GM18508 (cell line): ENCODE results near the gene CD101.

ENCODE experiments used
- ATAC-seq: cut with Tn5 transposase; IDR thresholded peaks from one replicate; pipeline ENCODE4 v1.9.1; 2021; ENCODE audit warnings: moderate number of reproducible peaks; ENCODE audit not compliant: insufficient read depth, unreplicated experiment

Gene CD101

DNA sequence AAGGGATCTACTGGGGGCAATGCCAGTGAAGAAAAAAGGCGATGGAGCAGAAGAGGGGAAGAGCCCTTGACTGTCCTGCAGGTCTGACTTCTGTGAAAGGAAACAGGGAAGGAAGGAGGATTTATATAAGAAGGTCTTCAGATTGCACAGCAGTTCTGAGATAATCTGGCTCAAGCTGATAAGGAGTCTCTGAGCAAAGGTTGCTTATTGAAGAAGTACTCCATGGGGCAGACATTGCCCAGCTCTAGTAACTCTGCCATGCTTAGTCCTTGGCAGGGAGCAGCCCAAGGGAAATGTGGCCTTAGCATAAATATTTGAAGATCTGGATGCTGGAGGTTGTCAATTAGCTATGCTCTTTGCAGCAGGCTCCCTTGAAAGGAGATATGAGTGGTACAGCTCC is 42.7 kb downstream of the CD101 start:
- ATAC-seq, result no peak

GRCh38 chr1:117045644-117046043 is 44.1 kb downstream of the CD101 start:
- ATAC-seq, result no peak

- no peak for ATAC-seq
Measured at GRCh38 chr1:117046781-117047180, 45.2 kb downstream of the CD101 start.

GRCh38 chr1:117047271-117047670 is 45.7 kb downstream of the CD101 start:
- ATAC-seq, result no peak

- no peak for ATAC-seq
Measured at GRCh38 chr1:117049857-117050256, 48.3 kb downstream of the CD101 start.

DNA sequence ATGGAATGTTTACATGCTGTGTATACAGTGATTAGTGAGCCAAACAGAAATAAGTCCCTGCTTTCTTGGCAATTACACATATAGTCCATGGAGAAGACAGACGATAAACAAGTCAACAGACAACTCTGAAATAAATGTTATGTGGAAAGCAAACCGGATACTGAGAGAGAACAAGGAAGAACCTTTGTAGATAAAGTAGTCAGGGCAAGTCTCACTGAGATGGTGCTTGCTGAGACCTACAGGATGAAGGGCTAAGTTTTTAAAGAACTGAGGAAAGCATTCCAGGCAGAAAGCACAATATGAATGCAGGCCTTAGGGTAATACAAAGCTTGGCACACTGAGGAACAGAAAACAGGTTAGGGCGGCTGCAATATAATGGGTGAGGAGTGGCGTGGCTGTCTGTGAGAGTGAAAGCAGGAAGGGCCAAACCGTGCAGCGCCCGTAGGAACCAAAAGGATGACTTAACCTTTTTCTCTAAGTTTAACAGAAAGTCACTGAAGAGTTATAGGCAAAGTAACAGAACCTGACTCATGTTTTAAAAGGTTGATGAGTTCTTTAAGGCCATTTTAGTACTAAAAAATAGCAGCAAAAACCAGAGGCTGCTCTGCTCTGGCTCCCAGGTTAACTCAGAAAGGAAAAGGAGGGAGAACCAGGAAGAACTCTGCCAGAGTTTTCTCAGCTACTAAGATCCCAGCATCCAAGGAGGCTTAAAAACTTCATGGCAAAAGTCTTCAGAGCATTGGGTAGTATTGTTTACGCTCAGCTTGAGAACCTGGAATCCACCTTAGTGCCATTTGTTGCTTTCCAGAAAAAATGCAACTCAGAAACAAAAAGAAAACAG is 49.9 kb downstream of the CD101 start:
- no peak for ATAC-seq

GRCh38 chr1:117054068-117054467 is 52.5 kb downstream of the CD101 start:
- ATAC-seq, result no peak

- no peak for ATAC-seq
Measured at GRCh38 chr1:117058810-117059209, 57.2 kb downstream of the CD101 start.

GRCh38 chr1:117059334-117059677 is 57.7 kb downstream of the CD101 start:
- peak; percentile 29 for ATAC-seq

DNA sequence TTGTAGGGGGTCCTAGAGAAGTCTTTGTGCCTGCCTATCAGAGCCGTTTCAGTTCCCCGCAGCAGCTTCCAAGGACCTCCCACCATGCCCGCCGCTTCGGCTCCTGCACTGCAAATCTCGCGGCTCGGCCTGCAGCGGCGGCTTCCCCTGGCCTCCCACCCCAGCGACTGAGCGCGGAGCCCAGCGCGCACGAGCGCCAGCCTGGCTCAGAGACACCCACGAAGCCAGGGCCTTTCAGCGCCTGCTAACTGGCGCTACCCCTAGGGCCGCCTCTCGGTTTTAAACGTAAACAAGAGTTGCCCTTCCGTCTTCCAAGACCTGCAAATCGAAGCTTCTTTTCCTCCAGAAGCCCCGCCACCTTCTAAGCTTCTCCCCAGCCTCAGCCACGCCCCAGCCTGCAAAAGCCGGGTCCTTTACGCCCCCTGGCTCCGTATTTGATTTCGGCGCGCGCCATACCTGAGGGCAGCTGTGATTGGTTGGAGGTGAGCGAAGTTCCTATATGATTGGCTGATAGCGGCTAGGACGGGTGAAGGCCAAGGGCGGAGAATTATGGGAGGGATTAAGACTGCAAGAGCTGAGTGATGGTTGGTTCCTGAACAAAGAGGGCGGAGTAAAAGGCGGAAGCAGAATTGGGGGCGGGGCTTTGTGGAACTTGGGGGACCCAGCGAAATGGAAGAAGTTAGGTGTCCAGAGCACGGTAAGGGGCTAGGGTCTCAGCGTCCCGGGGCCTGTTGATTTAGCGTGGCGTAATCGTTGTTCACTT is 58.3 kb downstream of the CD101 start, which contains the start of gene TTF2:
Gene TTF2 (plus strand): TSS at position 649 of the 763 bp plus-strand sequence. CDS start 21 bp downstream, at position 670.
- ATAC-seq, result peak; percentile 91

DNA sequence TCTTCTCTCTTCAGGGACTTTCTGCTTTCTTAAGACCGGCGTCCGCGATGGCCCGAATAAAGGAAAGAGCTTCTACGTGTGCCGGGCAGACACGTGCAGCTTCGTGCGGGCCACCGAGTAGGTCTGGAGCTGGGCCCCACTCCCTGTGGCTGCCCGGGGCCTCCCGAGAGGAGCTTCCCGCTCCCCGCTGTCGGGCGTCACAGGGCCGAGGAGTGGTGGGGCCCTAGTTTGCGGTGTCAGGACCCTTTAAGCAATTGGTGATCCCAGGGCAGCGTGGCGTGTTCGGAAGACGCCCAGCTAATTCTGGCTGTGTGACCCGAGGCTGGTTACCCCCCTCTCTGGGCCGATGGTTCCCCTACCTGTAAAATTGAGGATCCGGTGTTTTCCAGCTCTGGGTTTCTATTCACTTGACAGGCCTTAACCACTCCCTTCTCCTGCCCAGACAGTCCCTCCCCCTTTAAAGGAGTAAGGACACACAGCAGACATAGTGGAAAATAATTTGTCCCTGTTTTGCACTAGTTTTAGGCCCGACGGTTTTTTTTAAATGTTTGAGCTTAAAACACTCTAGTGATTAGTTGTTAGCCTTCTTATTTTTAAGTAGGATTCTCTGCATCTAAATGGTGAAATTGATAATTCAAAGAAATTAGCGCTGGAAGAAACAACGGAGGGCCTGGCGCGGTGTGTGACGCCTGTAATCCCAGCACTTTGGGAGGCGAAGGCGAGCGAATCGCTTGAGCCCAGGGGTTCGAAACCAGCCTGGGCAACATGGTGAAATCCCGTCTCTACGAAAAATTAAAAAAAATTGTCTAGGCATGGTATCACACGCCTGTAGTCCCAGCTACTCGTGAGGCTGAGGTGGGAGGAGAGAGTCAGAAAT is 59.1 kb downstream of the CD101 start:
- no peak for ATAC-seq

- ATAC-seq, result peak; percentile 32
Measured at GRCh38 chr1:117061986-117062415, 60.4 kb downstream of the CD101 start.

GRCh38 chr1:117066367-117066766 is 64.8 kb downstream of the CD101 start:
- ATAC-seq, result no peak

- ATAC-seq, result no peak
Measured at GRCh38 chr1:117067533-117068370, 66.2 kb downstream of the CD101 start.

- ATAC-seq, result no peak
Measured at GRCh38 chr1:117068580-117068979, 67.0 kb downstream of the CD101 start.

DNA sequence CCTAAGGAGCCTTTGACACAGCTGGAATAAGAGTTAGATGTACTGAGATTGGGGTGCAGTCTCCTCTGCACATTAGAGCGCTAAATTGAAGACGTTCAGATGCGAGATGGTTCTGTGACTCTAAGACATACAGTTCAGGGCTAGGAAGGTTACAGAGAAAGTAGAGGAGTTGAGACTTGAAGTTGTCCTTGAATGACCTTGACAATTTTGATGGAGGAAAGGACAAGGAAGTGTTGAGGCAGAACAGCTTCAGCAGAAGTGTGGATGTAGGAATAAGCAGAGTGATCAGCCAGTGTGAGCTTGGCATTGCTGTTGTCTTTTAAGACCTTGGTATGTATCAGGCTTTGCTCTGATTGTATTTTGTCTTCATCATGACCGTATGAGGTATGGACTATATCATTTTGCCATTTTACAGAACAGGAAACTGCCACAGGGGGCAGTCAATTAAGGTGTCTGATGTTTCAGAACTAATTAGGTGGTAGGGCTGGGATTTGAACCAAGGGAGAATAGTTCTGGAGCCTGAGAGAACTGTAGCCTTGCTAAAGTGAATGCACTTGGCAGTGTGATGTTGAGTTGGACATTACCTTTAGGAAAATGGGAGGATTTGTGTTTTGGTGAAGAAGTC is 67.8 kb downstream of the CD101 start:
- ATAC-seq, result no peak

DNA sequence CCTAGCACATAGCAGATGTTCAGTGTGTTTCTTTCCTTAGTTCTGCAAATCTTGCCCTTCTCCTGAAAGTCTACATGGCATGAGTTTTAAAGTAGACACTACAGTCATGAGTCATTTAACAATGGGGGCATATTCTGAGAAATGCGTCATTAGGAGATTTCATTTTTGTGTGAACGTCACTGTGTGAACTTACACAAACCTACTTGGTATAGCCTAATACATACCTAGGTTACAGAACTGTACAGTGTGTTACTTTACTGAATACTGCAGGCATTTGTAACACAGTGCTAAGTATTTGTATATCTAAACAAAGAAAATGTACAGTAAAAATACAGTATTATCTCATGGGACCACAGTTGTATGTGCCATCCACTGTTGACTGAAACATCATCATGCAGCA is 68.6 kb downstream of the CD101 start:
- no peak for ATAC-seq

DNA sequence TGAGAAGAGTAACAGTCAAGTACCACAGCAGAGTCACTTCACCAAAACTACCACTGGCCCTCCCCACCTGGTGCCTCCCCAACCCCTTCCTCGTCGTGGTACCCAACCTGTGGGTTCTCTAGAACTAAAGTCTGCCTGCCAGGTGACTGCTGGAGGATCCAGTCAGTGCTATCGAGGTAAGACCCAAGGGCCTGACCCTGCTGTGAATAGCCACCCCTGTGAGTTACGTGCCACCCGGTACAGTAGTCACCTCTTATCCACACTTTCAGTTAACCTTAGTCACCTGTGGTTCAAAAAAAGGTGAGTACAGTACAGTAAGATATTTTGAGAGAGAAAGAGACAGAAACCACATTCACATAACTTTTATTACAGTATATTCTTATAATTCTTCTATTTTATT is 75.1 kb downstream of the CD101 start:
- ATAC-seq, result no peak

DNA sequence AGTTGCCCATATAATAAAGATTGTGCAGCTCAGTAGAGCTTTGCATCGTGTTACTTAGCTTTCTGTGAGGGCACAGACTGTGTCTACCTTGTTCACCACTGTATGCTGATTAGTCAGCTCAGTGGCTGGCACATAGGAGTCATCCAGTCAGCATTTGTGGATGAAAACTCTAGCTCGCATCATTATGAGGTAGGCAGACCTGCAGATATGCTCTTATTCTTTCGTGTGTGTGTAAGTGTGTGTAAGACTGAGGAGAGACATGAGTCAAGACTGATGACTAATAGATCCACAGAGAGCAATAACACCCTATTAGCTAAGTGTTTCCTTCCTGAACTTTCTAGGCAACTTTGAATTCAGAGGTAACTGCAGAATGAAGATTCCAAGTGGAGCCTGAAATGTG is 75.7 kb downstream of the CD101 start:
- no peak for ATAC-seq
